Lower lobe of right lung (tissue), 2 donors: ENCODE measurements around the gene UTP25. TPM values are rescaled to one million over a fixed set of nuclear protein-coding genes. Genes with fewer than 3 reads are reported as not detected.

Experiments
- ATAC-seq, 2 donors: fragments of 200-7000 bp; cut with Tn5 transposase; one replicate each; pipeline ENCODE4 v1.9.1; 2020 to 2022; ENCODE audit warnings: mild to moderate bottlenecking in 2 of 2, moderate library complexity in 2 of 2
- DNase-seq: peaks from one replicate; pipeline ENCODE4 v3.0.0-alpha.2; 2020
- H3K27ac ChIP-seq: fragments of 200-600 bp; one replicate; pipeline ENCODE4 v1.8.0; 2022
- H3K27me3 ChIP-seq: fragments of 200-600 bp; one replicate; pipeline ENCODE4 v1.8.0; 2022; ENCODE audit warnings: low read depth
- H3K36me3 ChIP-seq: fragments of 200-600 bp; one replicate; pipeline ENCODE4 v1.8.0; 2022; ENCODE audit warnings: mild to moderate bottlenecking
- H3K4me1 ChIP-seq: fragments of 200-600 bp; one replicate; pipeline ENCODE4 v1.8.0; 2022
- H3K4me3 ChIP-seq: fragments of 200-600 bp; one replicate; pipeline ENCODE4 v1.8.0; 2022; ENCODE audit warnings: mild to moderate bottlenecking
- H3K9me3 ChIP-seq: fragments of 200-600 bp; one replicate; pipeline ENCODE4 v1.8.0; 2022
- CTCF ChIP-seq: fragments of 200-600 bp; IDR thresholded peaks from one replicate; pipeline ENCODE4 v1.8.0; 2022; ENCODE audit warnings: antibody characterized with exemption, mild to moderate bottlenecking
- intact Hi-C: fragments of 100-400 bp; cut with DNase I; formaldehyde crosslinking; loops from one replicate; pipeline ENCODE4 v1.11.0; 2022
- total RNA-seq: library from RNA; stranded (reverse); fragmentation: NEBNext Ultra II Directional; extraction: Animal tissue kit (Norgen Biotek cat#: 25700); gene quantifications from one replicate; pipeline ENCODE4 v1.2.1, GENCODE V29; 2021
- donor health status: DM: no; HTN: yes; CAD: no; lungs with severe emphysema.

Gene UTP25
- total RNA-seq, 1 donor from 2014 or later: 6.2 TPM

DNA sequence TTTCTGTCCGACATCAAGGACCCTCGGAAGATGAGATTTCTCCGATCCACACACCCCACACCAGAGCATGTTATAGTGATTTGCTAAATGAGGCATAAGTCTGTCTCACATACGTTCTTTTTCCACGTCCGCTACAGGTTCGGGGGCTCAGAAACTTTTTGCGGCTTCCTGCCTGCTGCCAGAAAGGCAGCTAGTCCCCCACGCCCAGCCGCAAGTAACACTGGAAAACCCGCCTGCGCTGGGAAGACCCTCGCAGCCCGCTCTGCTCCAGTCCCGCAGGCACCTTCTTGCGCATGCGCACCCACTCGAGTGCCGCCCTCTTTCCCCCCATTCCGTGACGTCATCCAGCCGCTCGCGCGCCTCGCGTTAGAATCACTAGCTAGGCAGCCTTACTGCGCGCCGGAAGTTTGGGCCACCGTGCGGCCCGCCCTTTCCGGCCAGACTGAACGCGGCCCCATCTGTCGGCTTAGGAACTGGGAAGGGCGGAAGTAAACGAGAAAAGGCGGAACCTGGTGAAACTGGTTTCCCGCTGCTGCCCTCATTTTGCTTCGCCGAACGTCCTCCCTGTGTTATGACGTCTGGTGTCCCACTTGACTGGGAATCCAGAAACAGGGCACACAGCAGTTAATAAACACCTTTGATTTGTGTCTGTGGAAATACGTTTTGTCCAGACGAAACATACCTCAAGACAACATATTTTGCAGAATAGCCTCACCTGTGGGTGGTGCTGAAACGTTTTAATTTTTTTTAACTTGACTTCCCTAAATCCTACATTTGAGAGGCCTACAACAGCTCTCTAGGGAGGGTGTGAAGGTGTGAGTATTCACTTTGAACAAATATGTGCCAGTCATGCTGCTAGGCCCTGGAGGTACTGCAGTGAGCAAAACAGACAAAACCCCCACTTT is 43.3 kb upstream of the UTP25 start, which contains the start of gene C1orf74:
C1orf74 (minus strand) TSS at position 295 of the 905 bp plus-strand sequence. CDS start 925 bp downstream, outside the sequence.
- ATAC-seq: peak; percentile 98 to 99
- Histone ChIP-seq H3K4me3 (peak within 1 kb of the TSS; percentile 64), H3K9me3 (no peaks in the 10 kb centered on the region), H3K36me3 (peaks cover 8% of the 10 kb centered on the region), H3K27me3 (no peaks in the 10 kb centered on the region), H3K4me1 (peaks cover 15% of the 10 kb centered on the region), H3K27ac (peak within 1 kb of the TSS; percentile 88)
- TF ChIP-seq CTCF: no peak
- intact Hi-C loops: no loop called here
- peak; percentile 99 for DNase-seq

GRCh38 chr1:209785592-209785991 is 42.2 kb upstream of the UTP25 start:
- H3K27me3 ChIP-seq: no peaks in the 10 kb centered on the region
- ATAC-seq (no peak), DNase-seq (no peak)
- H3K9me3 ChIP-seq: no peaks in the 10 kb centered on the region
- H3K4me3 ChIP-seq: no peak overlapping the region
- H3K36me3 ChIP-seq: peaks cover 14% of the 10 kb centered on the region
- H3K4me1 ChIP-seq: peaks cover 15% of the 10 kb centered on the region
- intact Hi-C loops: no loop called here
- no peak for TF ChIP-seq CTCF
- no peak overlapping the region for H3K27ac ChIP-seq

DNA sequence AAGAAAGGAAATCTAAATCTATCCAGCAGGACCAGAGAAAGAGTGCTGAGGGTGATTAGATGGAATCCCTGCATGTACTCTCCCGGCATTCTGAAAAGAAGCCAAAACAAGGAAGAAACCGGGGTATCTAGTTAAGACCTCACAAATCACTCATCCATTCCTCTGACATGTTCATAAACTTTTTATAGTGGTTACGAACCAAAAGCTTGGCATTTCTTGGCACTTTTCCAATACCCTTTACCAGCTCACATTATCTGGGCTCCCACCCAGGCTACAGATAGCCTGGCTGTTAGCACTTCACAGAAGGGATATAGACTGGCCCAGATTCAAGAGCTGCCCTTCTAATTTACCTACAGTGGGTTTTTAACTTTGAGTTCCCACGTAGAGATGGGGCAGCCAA is 41.6 kb upstream of the UTP25 start:
- no peak for ATAC-seq
- H3K36me3 ChIP-seq: peaks cover 14% of the 10 kb centered on the region
- intact Hi-C loops: no loop called here
- no peak overlapping the region for H3K27ac ChIP-seq
- no peaks in the 10 kb centered on the region for H3K9me3 ChIP-seq
- no peaks in the 10 kb centered on the region for H3K27me3 ChIP-seq
- peaks cover 15% of the 10 kb centered on the region for H3K4me1 ChIP-seq
- TF ChIP-seq CTCF: no peak
- H3K4me3 ChIP-seq: no peak overlapping the region
- no peak for DNase-seq

DNA sequence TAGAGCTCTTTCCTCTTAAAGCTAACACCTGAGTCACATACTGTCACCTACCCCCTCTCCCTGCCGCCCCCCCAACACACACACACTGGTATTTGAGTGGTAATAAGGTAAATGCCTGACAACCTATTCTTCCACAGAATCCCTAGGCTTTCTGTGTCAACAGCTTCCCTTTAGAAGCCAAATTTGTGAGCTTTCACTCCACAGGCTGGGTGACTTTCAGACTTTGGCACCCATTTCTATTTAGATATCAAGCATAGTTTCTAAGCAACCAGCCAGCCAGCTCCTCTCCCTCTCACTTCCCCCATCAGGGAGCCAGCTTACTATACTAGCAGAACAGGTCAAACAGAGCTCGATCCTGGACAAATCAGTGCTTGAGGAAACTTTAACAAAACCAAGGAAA is 40.2 kb upstream of the UTP25 start:
- Histone ChIP-seq H3K9me3 (no peaks in the 10 kb centered on the region), H3K36me3 (peaks cover 24% of the 10 kb centered on the region), H3K27ac (peak overlapping the region; percentile 63), H3K27me3 (no peaks in the 10 kb centered on the region), H3K4me3 (no peak overlapping the region), H3K4me1 (peaks cover 15% of the 10 kb centered on the region)
- ATAC-seq: peak; percentile 34 to 41
- intact Hi-C loops: no loop called here
- no peak for DNase-seq
- no peak for TF ChIP-seq CTCF

DNA sequence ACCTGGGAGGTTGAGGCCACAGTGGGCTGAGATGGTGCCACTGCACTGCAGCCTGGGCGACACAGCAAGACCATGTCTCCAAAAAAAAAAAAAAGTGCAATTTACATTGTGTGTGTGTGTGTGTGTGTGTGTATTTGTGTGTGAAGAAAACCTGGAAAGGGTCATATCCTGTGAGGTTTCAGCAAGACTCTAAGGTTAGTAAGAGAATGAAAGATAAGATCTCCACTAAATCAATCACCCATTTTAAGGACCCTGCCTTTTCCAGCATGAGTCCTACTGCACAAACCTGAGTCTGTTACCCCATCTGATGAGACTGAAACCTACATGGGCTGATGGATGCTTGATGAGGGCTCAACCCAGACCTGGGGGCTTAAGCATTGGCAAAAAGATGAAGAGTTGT is 38.5 kb upstream of the UTP25 start:
- Histone ChIP-seq H3K27me3 (no peaks in the 10 kb centered on the region), H3K4me3 (no peak overlapping the region), H3K27ac (no peak overlapping the region), H3K4me1 (peaks cover 4% of the 10 kb centered on the region), H3K36me3 (peaks cover 24% of the 10 kb centered on the region), H3K9me3 (no peaks in the 10 kb centered on the region)
- no peak for TF ChIP-seq CTCF
- ATAC-seq (no peak), DNase-seq (no peak)
- intact Hi-C loops: no loop called here
